AG04449 (cell line): ENCODE results near the gene PFKL.
"Not testable (repeated sequence)": the region's sequence is repeated elsewhere in the genome, so short reads cannot be mapped to it uniquely, and the experiment has no call there.

Source experiments
- CTCF ChIA-PET: fragments of 350-600 bp; formaldehyde crosslinking; extraction: SDS; loops from one replicate; lab custom pipeline; 2021; ENCODE audit warnings: antibody characterized with exemption; lab: Yijun Ruan, JAX
- POLR2A ChIA-PET: fragments of 400-600, 350-600 bp; formaldehyde crosslinking; extraction: SDS; loops from one replicate; lab custom pipeline; 2020; ENCODE audit warnings: antibody characterized with exemption, inconsistent platforms; lab: Yijun Ruan, JAX
- DNase-seq: peaks from one replicate; pipeline ENCODE4 v3.0.0-alpha.2; 2010; ENCODE audit warnings: low read depth, low spot score
- H3K4me3 ChIP-seq: 2 replicates; pipeline ENCODE4 v1.5.1; 2011; ENCODE audit warnings: low read depth, mild to moderate bottlenecking, control low read depth, low read length
- CTCF ChIP-seq: IDR thresholded peaks from one replicate; pipeline ENCODE4 v1.5.1; 2011; ENCODE audit warnings: mild to moderate bottlenecking, moderate library complexity, low read length, control low read depth, inconsistent platforms; ENCODE audit not compliant: insufficient read depth; ENCODE audit errors: missing control alignments

Gene PFKL

GRCh38 chr21:44354775-44355771, 55.2 kb downstream of the PFKL start:
- no peak for DNase-seq
- ChIA-PET POLR2A (no interaction called here), CTCF (no interaction called here)
- TF ChIP-seq CTCF: no peak
- no peak overlapping the region for H3K4me3 ChIP-seq

GRCh38 chr21:44356160-44356559, 56.3 kb downstream of the PFKL start:
- no peak for TF ChIP-seq CTCF
- no peak for DNase-seq
- ChIA-PET CTCF (no interaction called here), POLR2A (no interaction called here)
- H3K4me3 ChIP-seq: no peak overlapping the region

GRCh38 chr21:44356636-44357035, 56.8 kb downstream of the PFKL start:
- CTCF ChIA-PET: no interaction called here
- TF ChIP-seq CTCF: no peak

GRCh38 chr21:44357064-44357837, 57.4 kb downstream of the PFKL start:
- no peak overlapping the region for H3K4me3 ChIP-seq
- DNase-seq: no peak
- TF ChIP-seq CTCF: no peak
- POLR2A ChIA-PET: no interaction called here
- CTCF ChIA-PET: no interaction called here

More at GRCh38 chr21:44356636-44357035, 56.8 kb downstream of the PFKL start:
- no peak for DNase-seq
- H3K4me3 ChIP-seq: no peak overlapping the region
- POLR2A ChIA-PET: no interaction called here

- H3K4me3 ChIP-seq: no peak overlapping the region
- no peak for DNase-seq
- POLR2A ChIA-PET: no interaction called here
- TF ChIP-seq CTCF: no peak
- CTCF ChIA-PET: no interaction called here
Measured at GRCh38 chr21:44359396-44359795, 59.5 kb downstream of the PFKL start.

GRCh38 chr21:44360159-44360558, 60.3 kb downstream of the PFKL start:
- ChIA-PET CTCF (no interaction called here), POLR2A (interaction anchor here (0.7 kb wide), 1 partner anchor 42 kb away, joined by 3 read pairs; no protein-coding TSS in a partner anchor)
- H3K4me3 ChIP-seq: no peak overlapping the region
- no peak for TF ChIP-seq CTCF
- no peak for DNase-seq

GRCh38 chr21:44361903-44362302, 62.0 kb downstream of the PFKL start:
- CTCF ChIA-PET, H3K4me3 ChIP-seq, POLR2A ChIA-PET, DNase-seq: not testable (repeated sequence)
